ENCODE results near the gene CHST8. TPM values are rescaled to one million over a fixed set of nuclear protein-coding genes. Genes with fewer than 3 reads are reported as not detected.

Gene CHST8
- total and polyA plus RNA-seq, 5 donors from 2014 or later, result 0.27 TPM; not detected in 4

DNA sequence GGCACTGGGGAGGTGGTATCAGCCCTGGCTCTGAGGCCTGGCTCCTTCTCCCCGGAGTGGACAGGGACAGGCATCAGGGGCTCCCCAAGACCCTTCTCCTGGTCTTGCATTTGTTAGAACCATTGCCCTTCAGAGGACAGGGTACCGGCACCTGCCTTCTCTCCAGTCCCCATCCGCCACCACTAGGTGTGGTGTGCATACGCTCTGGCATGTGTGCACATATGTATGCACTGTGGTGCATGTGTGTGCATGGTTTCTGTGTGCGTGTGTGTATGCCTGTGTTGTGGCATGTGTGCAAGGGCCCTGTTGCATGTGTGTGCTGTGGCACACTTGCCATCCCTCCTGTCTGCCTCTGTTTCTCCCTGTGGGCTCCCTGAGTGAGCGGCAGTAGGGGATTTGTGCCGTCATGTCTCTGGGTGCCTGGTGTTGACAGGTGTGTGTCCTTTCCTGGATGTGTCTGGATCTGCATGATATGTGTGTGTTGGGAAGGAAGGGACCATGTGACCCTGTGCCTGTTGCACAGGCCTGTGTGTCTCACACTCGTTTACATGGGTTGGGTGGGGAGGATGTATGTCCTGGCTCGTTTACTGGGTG, 184.2 kb downstream of the CHST8 start:
- Histone ChIP-seq H3K36me3 (ENCODE audit: control insufficient read depth, insufficient read depth, low read length) (no peaks in the 10 kb centered on the region), H3K27ac (ENCODE audit: insufficient read depth, low read length, poor library complexity, severe bottlenecking) (no peak overlapping the region), H3K9me3 (ENCODE audit: control insufficient read depth in 2 of 2, low read length in 2 of 2) (no peaks in the 10 kb centered on the region), H3K4me3 (ENCODE audit: low read depth, low read length) (no peak overlapping the region), H3K4me1 (ENCODE audit: control insufficient read depth, insufficient read depth, low read length, poor library complexity, severe bottlenecking) (peaks cover 9% of the 10 kb centered on the region), H3K27me3 (ENCODE audit: control insufficient read depth, insufficient read depth, low read length) (no peaks in the 10 kb centered on the region)
- H3K4me1 Mint-ChIP-seq, result peaks cover 0 to 12% (median 6%) of the 10 kb centered on the region in 4 donors
- no peak for DNase-seq
- H3K4me3 Mint-ChIP-seq, result no peak overlapping the region
- no peaks in the 10 kb centered on the region for H3K27me3 Mint-ChIP-seq
- ATAC-seq (ENCODE audit: low read depth in 2 of 2), result no peak
- H3K36me3 Mint-ChIP-seq, result peaks cover 3% of the 10 kb centered on the region
- H3K27ac Mint-ChIP-seq, result peak overlapping the region in 2 of 3 donors; percentile 73 to 88
- peaks cover 0 to 2% (median 0%) of the 10 kb centered on the region in 7 donors for H3K9me3 Mint-ChIP-seq

DNA sequence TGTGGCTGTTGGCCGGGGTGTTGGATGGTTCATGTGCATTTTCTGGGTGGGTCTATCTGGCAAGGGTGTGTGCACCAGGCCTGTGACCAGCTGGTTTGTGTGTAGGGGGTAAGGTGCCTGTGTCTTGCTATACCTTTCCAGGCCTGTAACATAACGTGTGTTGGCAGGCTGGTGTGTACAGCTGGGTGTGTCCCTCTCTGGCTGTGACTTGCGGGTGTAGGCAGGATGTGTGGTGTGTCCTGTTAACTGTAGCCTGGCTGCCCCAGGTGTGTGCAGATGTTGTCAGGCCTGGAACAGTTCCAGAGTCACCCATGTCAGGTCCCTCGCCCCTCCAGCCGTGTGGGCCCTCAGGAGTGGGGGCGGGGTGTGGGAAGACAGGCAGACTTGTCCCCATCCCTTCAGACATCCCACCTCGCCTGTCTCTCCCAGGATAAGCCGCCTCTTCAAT, 184.7 kb downstream of the CHST8 start:
- peak overlapping the region in 2 of 3 donors; percentile 73 to 88 for H3K27ac Mint-ChIP-seq
- ATAC-seq (ENCODE audit: low read depth in 2 of 2) (peak in 1 of 2 donors; percentile 49), DNase-seq (peak in 1 of 3 donors; percentile 52)
- Histone ChIP-seq H3K27me3 (ENCODE audit: control insufficient read depth, insufficient read depth, low read length) (no peaks in the 10 kb centered on the region), H3K4me1 (ENCODE audit: control insufficient read depth, insufficient read depth, low read length, poor library complexity, severe bottlenecking) (peaks cover 9% of the 10 kb centered on the region), H3K9me3 (ENCODE audit: control insufficient read depth in 2 of 2, low read length in 2 of 2) (no peaks in the 10 kb centered on the region), H3K4me3 (ENCODE audit: low read depth, low read length) (no peak overlapping the region), H3K36me3 (ENCODE audit: control insufficient read depth, insufficient read depth, low read length) (no peaks in the 10 kb centered on the region), H3K27ac (ENCODE audit: insufficient read depth, low read length, poor library complexity, severe bottlenecking) (no peak overlapping the region)
- H3K4me1 Mint-ChIP-seq, result peaks cover 0 to 11% (median 6%) of the 10 kb centered on the region in 4 donors
- H3K4me3 Mint-ChIP-seq, result no peak overlapping the region
- peaks cover 0 to 2% (median 0%) of the 10 kb centered on the region in 7 donors for H3K9me3 Mint-ChIP-seq
- no peaks in the 10 kb centered on the region for H3K27me3 Mint-ChIP-seq
- H3K36me3 Mint-ChIP-seq, result peaks cover 3% of the 10 kb centered on the region

DNA sequence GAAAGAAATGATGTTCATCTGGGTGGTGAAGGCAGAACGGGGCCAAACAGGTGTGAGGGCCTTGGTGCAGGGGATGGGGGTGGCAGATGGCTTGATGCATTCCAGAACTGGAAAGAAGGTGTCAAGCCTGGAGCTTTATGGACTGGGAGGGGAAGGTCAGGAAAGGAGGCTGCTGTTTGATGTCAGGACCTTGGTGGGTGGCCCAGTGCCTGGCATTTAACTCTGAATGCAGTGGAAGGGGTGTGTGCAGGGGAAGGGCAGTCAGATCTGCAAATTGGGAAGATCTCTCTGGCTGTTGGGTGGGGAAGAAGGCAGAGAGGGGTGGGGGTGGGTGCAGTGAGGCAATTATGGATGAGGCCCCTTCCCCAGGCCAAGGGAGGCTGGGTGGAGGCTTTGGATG, 186.6 kb downstream of the CHST8 start:
- Mint-ChIP-seq H3K9me3 (peaks cover 0 to 2% (median 0%) of the 10 kb centered on the region in 7 donors), H3K27me3 (no peaks in the 10 kb centered on the region), H3K4me3 (no peak overlapping the region), H3K36me3 (peaks cover 3% of the 10 kb centered on the region), H3K27ac (peak overlapping the region in 1 of 3 donors; percentile 38), H3K4me1 (peaks cover 0 to 11% (median 6%) of the 10 kb centered on the region in 4 donors)
- H3K9me3 ChIP-seq (ENCODE audit: control insufficient read depth in 2 of 2, low read length in 2 of 2), result no peaks in the 10 kb centered on the region
- H3K4me1 ChIP-seq (ENCODE audit: control insufficient read depth, insufficient read depth, low read length, poor library complexity, severe bottlenecking), result peaks cover 9% of the 10 kb centered on the region
- H3K27ac ChIP-seq (ENCODE audit: insufficient read depth, low read length, poor library complexity, severe bottlenecking), result no peak overlapping the region
- no peak overlapping the region for H3K4me3 ChIP-seq (ENCODE audit: low read depth, low read length)
- H3K36me3 ChIP-seq (ENCODE audit: control insufficient read depth, insufficient read depth, low read length), result no peaks in the 10 kb centered on the region
- no peak for ATAC-seq (ENCODE audit: low read depth in 2 of 2)
- no peak for DNase-seq
- no peaks in the 10 kb centered on the region for H3K27me3 ChIP-seq (ENCODE audit: control insufficient read depth, insufficient read depth, low read length)

DNA sequence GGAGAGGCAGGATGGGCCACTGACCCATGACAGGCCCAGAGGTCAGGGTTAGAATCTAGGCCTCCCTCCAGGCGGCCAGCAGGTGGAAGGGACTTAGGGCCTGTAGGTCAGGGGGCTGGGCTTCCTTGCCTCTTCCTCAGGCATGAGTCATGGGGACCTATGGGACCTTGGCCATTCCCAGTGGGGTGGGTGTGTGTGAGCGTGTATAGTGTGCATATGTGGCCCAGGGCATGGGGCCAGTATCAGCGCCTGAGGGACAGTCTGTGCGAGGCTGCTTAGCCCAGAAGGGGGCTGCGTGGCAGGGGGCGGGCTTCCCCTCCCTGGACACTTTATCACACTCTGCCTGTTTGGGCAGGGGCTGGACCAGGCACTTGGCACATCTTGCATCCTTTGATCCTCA, 188.2 kb downstream of the CHST8 start:
- no peak for DNase-seq
- Mint-ChIP-seq H3K9me3 (peaks cover 0 to 2% (median 0%) of the 10 kb centered on the region in 7 donors), H3K27me3 (no peaks in the 10 kb centered on the region), H3K4me1 (peaks cover 0 to 11% (median 6%) of the 10 kb centered on the region in 4 donors), H3K4me3 (no peak overlapping the region), H3K36me3 (peaks cover 3% of the 10 kb centered on the region), H3K27ac (peak overlapping the region in 2 of 3 donors; percentile 41 to 52)
- H3K4me3 ChIP-seq (ENCODE audit: low read depth, low read length), result no peak overlapping the region
- H3K36me3 ChIP-seq (ENCODE audit: control insufficient read depth, insufficient read depth, low read length), result no peaks in the 10 kb centered on the region
- H3K27ac ChIP-seq (ENCODE audit: insufficient read depth, low read length, poor library complexity, severe bottlenecking), result no peak overlapping the region
- H3K4me1 ChIP-seq (ENCODE audit: control insufficient read depth, insufficient read depth, low read length, poor library complexity, severe bottlenecking), result peaks cover 9% of the 10 kb centered on the region
- no peaks in the 10 kb centered on the region for H3K9me3 ChIP-seq (ENCODE audit: control insufficient read depth in 2 of 2, low read length in 2 of 2)
- ATAC-seq (ENCODE audit: low read depth in 2 of 2), result no peak
- H3K27me3 ChIP-seq (ENCODE audit: control insufficient read depth, insufficient read depth, low read length), result no peaks in the 10 kb centered on the region

DNA sequence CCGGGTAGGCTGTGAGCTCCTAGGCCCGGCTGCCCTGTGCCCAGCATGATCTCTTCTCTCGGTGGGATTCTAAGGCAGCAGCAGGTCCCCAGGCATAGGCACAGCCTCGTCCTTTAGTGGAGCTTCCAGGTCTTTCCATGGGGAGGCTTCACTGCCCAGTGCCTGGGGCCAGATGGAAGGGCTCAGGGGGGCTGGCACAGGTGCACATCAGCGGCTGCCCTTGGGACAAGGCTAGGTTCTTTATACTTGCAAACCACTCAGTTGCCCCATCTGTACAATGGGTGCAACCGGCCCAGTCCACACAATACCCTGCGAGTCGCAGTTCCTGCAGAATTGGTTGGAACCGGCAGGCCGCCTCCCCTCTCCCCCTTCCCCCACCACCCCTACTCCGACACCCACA, 189.1 kb downstream of the CHST8 start:
- Mint-ChIP-seq H3K27me3 (no peaks in the 10 kb centered on the region), H3K4me1 (peaks cover 0 to 11% (median 6%) of the 10 kb centered on the region in 4 donors), H3K9me3 (peaks cover 0 to 2% (median 0%) of the 10 kb centered on the region in 7 donors), H3K27ac (no peak overlapping the region), H3K36me3 (peaks cover 3% of the 10 kb centered on the region), H3K4me3 (no peak overlapping the region)
- H3K9me3 ChIP-seq (ENCODE audit: control insufficient read depth in 2 of 2, low read length in 2 of 2), result no peaks in the 10 kb centered on the region
- no peaks in the 10 kb centered on the region for H3K27me3 ChIP-seq (ENCODE audit: control insufficient read depth, insufficient read depth, low read length)
- H3K27ac ChIP-seq (ENCODE audit: insufficient read depth, low read length, poor library complexity, severe bottlenecking), result no peak overlapping the region
- H3K4me1 ChIP-seq (ENCODE audit: control insufficient read depth, insufficient read depth, low read length, poor library complexity, severe bottlenecking), result peaks cover 6% of the 10 kb centered on the region
- ATAC-seq (ENCODE audit: low read depth in 2 of 2), result no peak
- no peak overlapping the region for H3K4me3 ChIP-seq (ENCODE audit: low read depth, low read length)
- DNase-seq, result no peak
- no peaks in the 10 kb centered on the region for H3K36me3 ChIP-seq (ENCODE audit: control insufficient read depth, insufficient read depth, low read length)

DNA sequence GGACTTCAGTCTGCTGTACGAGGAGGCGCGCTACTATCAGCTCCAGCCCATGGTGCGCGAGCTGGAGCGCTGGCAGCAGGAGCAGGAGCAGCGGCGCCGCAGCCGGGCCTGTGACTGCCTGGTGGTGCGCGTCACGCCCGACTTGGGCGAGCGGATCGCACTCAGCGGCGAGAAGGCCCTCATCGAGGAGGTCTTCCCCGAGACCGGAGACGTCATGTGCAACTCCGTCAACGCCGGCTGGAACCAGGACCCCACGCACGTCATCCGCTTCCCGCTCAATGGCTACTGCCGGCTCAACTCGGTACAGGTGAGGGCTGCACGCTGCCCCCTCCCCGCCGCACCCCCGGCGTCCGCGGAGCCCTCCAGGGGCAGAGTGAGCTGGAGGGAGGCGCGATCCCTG, 189.5 kb downstream of the CHST8 start:
- Mint-ChIP-seq H3K4me3 (no peak overlapping the region), H3K27ac (no peak overlapping the region), H3K27me3 (no peaks in the 10 kb centered on the region), H3K4me1 (peaks cover 0 to 9% (median 3%) of the 10 kb centered on the region in 4 donors), H3K36me3 (peaks cover under 1% of the 10 kb centered on the region), H3K9me3 (no peaks in the 10 kb centered on the region)
- Histone ChIP-seq H3K4me3 (ENCODE audit: low read depth, low read length) (no peak overlapping the region), H3K9me3 (ENCODE audit: control insufficient read depth in 2 of 2, low read length in 2 of 2) (no peaks in the 10 kb centered on the region), H3K27ac (ENCODE audit: insufficient read depth, low read length, poor library complexity, severe bottlenecking) (no peak overlapping the region), H3K4me1 (ENCODE audit: control insufficient read depth, insufficient read depth, low read length, poor library complexity, severe bottlenecking) (peaks cover 3% of the 10 kb centered on the region), H3K27me3 (ENCODE audit: control insufficient read depth, insufficient read depth, low read length) (no peaks in the 10 kb centered on the region), H3K36me3 (ENCODE audit: control insufficient read depth, insufficient read depth, low read length) (no peaks in the 10 kb centered on the region)
- no peak for DNase-seq
- no peak for ATAC-seq (ENCODE audit: low read depth in 2 of 2)

DNA sequence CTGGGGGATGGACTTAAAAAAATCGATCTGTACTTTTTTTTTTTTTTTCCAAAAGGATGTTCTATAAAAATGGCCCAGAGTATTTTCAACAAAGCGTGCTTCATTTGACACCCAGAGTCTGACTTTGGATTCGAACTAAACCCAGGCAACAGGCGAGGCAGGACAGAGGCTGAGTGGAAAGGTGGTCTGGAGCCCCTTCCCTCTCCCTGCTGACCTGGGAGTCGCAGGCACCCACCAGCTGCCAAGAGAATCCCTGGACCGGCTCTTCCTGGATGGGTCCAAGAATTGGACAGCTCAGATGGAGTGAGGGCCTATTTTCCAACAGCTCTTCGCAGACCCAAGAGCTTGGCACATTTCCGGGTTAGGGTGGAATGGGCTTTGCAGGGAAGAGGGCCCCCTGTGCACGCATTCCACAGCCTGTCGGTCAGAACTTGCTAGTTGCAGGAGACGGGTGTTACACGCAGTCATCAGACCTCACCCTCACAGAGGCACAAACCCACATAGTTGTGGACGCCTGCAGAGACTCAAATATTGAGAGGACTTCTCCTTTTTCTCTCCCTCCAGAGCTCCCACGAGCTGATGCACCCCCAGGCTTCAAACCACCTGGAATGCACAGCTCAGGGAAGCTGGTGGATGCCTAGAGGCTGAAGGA, 190.1 kb downstream of the CHST8 start:
- ATAC-seq (ENCODE audit: low read depth in 2 of 2) (no peak), DNase-seq (no peak)
- Histone ChIP-seq H3K4me3 (ENCODE audit: low read depth, low read length) (no peak overlapping the region), H3K27me3 (ENCODE audit: control insufficient read depth, insufficient read depth, low read length) (no peaks in the 10 kb centered on the region), H3K9me3 (ENCODE audit: control insufficient read depth in 2 of 2, low read length in 2 of 2) (no peaks in the 10 kb centered on the region), H3K27ac (ENCODE audit: insufficient read depth, low read length, poor library complexity, severe bottlenecking) (no peak overlapping the region), H3K4me1 (ENCODE audit: control insufficient read depth, insufficient read depth, low read length, poor library complexity, severe bottlenecking) (no peaks in the 10 kb centered on the region), H3K36me3 (ENCODE audit: control insufficient read depth, insufficient read depth, low read length) (no peaks in the 10 kb centered on the region)
- Mint-ChIP-seq H3K36me3 (no peaks in the 10 kb centered on the region), H3K4me3 (peak overlapping the region in 1 of 4 donors; percentile 70), H3K27me3 (no peaks in the 10 kb centered on the region), H3K9me3 (peaks cover 0 to 2% (median 0%) of the 10 kb centered on the region in 7 donors), H3K4me1 (peaks cover 0 to 5% (median 0%) of the 10 kb centered on the region in 4 donors), H3K27ac (no peak overlapping the region)

Measured in CD4-positive, CD25-positive, alpha-beta regulatory T cell (primary cell).